KBM-7 (cell line): ENCODE measurements around the gene ROM1.
"Not testable (repeated sequence)": the region's sequence is repeated elsewhere in the genome, so short reads cannot be mapped to it uniquely, and the experiment has no call there.

ENCODE experiments used
- DNase-seq: peaks from one replicate; pipeline ENCODE4 v3.0.0-alpha.2; 2015
- in situ Hi-C: fragments of 300-500 bp; cut with MboI; formaldehyde crosslinking; loops from 2 replicates; pipeline ENCODE4 v1.14.3; 2020; ENCODE audit warnings: low sequenced_read_pairs, low pct_unique_long_range_greater_than_20kb, mixed read lengths

The ROM1 gene

GRCh38 chr11:62612366-62613290 is at the start of gene ROM1, which contains the start of gene EML3:
Gene ROM1 (plus strand): TSS chr11:62613257. CDS start chr11:62613282, 25 bp downstream.
Gene EML3 (minus strand): TSS chr11:62612775. CDS start chr11:62612457, 318 bp downstream.
- DNase-seq, result peak; percentile 72
- in situ Hi-C loops, result no loop called here

- no peak for DNase-seq
- in situ Hi-C loops, result no loop called here
These were observed 47.8 kb upstream of the ROM1 start for GRCh38 chr11:62565100-62565802.

- in situ Hi-C loops, result no loop called here
- no peak for DNase-seq
These were observed 46.8 kb upstream of the ROM1 start for GRCh38 chr11:62566247-62566646.

GRCh38 chr11:62567018-62567633 is 45.9 kb upstream of the ROM1 start:
- DNase-seq, result no peak
- in situ Hi-C loops, result no loop called here

GRCh38 chr11:62569611-62570010 is 43.4 kb upstream of the ROM1 start:
- in situ Hi-C loops, result no loop called here
- DNase-seq, result no peak

- in situ Hi-C loops, DNase-seq: not testable (repeated sequence)
These were observed 42.2 kb upstream of the ROM1 start for GRCh38 chr11:62570903-62571302.

GRCh38 chr11:62571493-62571892 is 41.6 kb upstream of the ROM1 start:
- DNase-seq, in situ Hi-C loops: not testable (repeated sequence)

GRCh38 chr11:62572431-62572830 is 40.6 kb upstream of the ROM1 start:
- no peak for DNase-seq
- in situ Hi-C loops, result no loop called here

GRCh38 chr11:62573006-62573591 is 40.0 kb upstream of the ROM1 start:
- in situ Hi-C loops, result no loop called here

GRCh38 chr11:62573592-62574362 is 39.3 kb upstream of the ROM1 start, which contains the start of gene EEF1G:
Gene EEF1G (minus strand): TSS chr11:62573891. CDS start chr11:62573842, 49 bp downstream.
- in situ Hi-C loops, result no loop called here

More at GRCh38 chr11:62573006-62573591, 40.0 kb upstream of the ROM1 start:
- peak; percentile 30 for DNase-seq

GRCh38 chr11:62574363-62575071 is 38.5 kb upstream of the ROM1 start:
- peak; percentile 65 for DNase-seq
- in situ Hi-C loops, result no loop called here

More at GRCh38 chr11:62573592-62574362, 39.3 kb upstream of the ROM1 start, which contains the start of gene EEF1G:
- peak; percentile 100 for DNase-seq

GRCh38 chr11:62575156-62575555 is 37.9 kb upstream of the ROM1 start:
- in situ Hi-C loops, result no loop called here

GRCh38 chr11:62575837-62576236 is 37.2 kb upstream of the ROM1 start:
- in situ Hi-C loops, result no loop called here
- DNase-seq, result no peak

More at GRCh38 chr11:62575156-62575555, 37.9 kb upstream of the ROM1 start:
- DNase-seq, result no peak

- no peak for DNase-seq
- in situ Hi-C loops, result no loop called here
These were observed 35.9 kb upstream of the ROM1 start for GRCh38 chr11:62577046-62577714.

GRCh38 chr11:62578541-62578940 is 34.5 kb upstream of the ROM1 start:
- DNase-seq, result no peak
- in situ Hi-C loops, result no loop called here

GRCh38 chr11:62579252-62579651 is 33.8 kb upstream of the ROM1 start:
- in situ Hi-C loops, result no loop called here
- DNase-seq, result no peak

GRCh38 chr11:62580959-62581715 is 31.9 kb upstream of the ROM1 start:
- no peak for DNase-seq
- in situ Hi-C loops, result no loop called here
